ENCODE measurements around the gene DENND1A.

DNA sequence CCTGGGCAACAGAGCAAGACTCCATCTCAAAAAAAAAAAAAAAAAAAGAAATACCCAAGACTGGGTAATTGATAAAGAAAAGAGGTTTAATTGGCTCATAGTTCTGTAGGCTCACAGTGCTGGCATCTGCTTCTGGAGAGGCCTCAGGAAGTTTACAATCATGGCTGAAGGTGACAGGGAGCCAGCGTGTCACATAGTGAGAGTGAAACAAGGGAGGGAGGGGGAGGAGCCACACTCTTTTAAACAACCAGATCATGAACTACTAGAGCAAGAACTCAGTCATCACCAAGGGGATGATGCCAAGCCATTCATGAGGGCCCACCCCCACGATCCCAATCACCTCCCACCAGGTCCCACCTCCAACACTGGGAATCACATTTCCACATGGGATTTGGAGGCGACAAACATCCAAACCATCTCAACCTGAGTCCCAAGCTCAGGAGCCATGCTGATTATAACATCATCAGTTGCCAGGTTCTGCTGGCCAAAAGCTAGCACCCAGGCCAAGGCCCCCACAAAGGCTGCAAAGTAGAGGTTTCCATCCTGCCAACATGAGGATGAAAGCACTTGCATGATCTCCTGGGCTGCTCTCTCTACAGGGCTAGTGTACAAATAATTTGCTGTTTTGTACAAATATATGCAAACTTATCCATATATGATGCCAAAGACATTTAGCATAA lies 15.3 kb downstream of the DENND1A start:
- no peak for TF ChIP-seq YY1 (IDR thresholded peaks at IDR 0.05; ENCODE audit: insufficient read depth, insufficient read length)
- TF ChIP-seq ZNF274 (IDR thresholded peaks at IDR 0.05; ENCODE audit: low read depth, low read length), result no peak

Measured in NT2/D1 (cell line).